Lung (tissue), 12 donors: ENCODE data around the gene FAHD2B. TPM values are rescaled to one million over a fixed set of nuclear protein-coding genes. Genes with fewer than 3 reads are reported as not detected.
"Not testable (repeated sequence)": the region's sequence is repeated elsewhere in the genome, so short reads cannot be mapped to it uniquely, and the experiment has no call there.

Experiments used
- ATAC-seq: fragments of 200-7000 bp; cut with Tn5 transposase; one replicate; pipeline ENCODE4 v1.9.1; 2020; ENCODE audit warnings: moderate number of reproducible peaks; ENCODE audit not compliant: insufficient read depth, low FRiP score
- DNase-seq, 3 donors: peaks; one replicate each; pipeline ENCODE4 v3.0.0-alpha.2; 2013 to 2017
- H3K27ac ChIP-seq, 2 donors: one replicate each; pipeline ENCODE4 v1.5.1; 2013; ENCODE audit warnings: mild to moderate bottlenecking in 2 of 2, moderate library complexity in 2 of 2, control low read depth in 1 of 2, inconsistent platforms in 1 of 2, low read depth in 1 of 2, low read length in 1 of 2
- H3K27me3 ChIP-seq, 3 donors: one replicate each; pipeline ENCODE4 v1.5.1; 2013; ENCODE audit warnings: low read length in 2 of 3; ENCODE audit not compliant: control insufficient read depth in 3 of 3, insufficient read depth in 3 of 3
- H3K36me3 ChIP-seq, 4 donors: one replicate each; pipeline ENCODE4 v1.5.1; 2013; ENCODE audit warnings: low read length in 4 of 4, mild to moderate bottlenecking in 1 of 4, moderate library complexity in 1 of 4; ENCODE audit not compliant: control insufficient read depth in 4 of 4, insufficient read depth in 4 of 4
- H3K4me1 ChIP-seq, 5 donors: one replicate each; pipeline ENCODE4 v1.5.1; 2013; ENCODE audit warnings: low read length in 5 of 5, mild to moderate bottlenecking in 2 of 5, moderate library complexity in 1 of 5; ENCODE audit not compliant: control insufficient read depth in 5 of 5, insufficient read depth in 5 of 5
- H3K4me3 ChIP-seq: one replicate; pipeline ENCODE4 v1.5.1; 2013; ENCODE audit warnings: mild to moderate bottlenecking, control low read depth, moderate library complexity
- H3K9ac ChIP-seq, 2 donors: one replicate each; pipeline ENCODE4 v1.5.1; 2013; ENCODE audit warnings: low read length in 2 of 2, control low read depth in 1 of 2; ENCODE audit not compliant: insufficient read depth in 1 of 2
- H3K9me3 ChIP-seq, 4 donors: one replicate each; pipeline ENCODE4 v1.5.1; 2013; ENCODE audit warnings: low read length in 3 of 4, mild to moderate bottlenecking in 1 of 4, moderate library complexity in 1 of 4; ENCODE audit not compliant: control insufficient read depth in 4 of 4, insufficient read depth in 3 of 4
- CTCF ChIP-seq: IDR thresholded peaks from 2 replicates; pipeline ENCODE4 v1.5.1; 2012; ENCODE audit warnings: mild to moderate bottlenecking; ENCODE audit errors: control extremely low read depth, extremely low read depth
- WGBS, 2 donors: extraction: QIAGEN DNeasy Blood & Tissue Kit; methylation state at CpG; one replicate each; pipeline ENCODE4 v1.1.7; 2013; 5-methylcytosine and 5-hydroxymethylcytosine counted together
- polyA plus RNA-seq, 2 donors: library from polyadenylated mRNA; stranded (reverse); fragments of 200-250 nt; gene quantifications; one replicate each; pipeline ENCODE4 v1.2.1, GENCODE V29; 2013
- total RNA-seq, 2 donors: library from RNA; depleted of rRNA in 1 of 2; stranded (reverse); fragments of >200 nt in 1 of 2; gene quantifications; one replicate each; pipeline ENCODE4 v1.2.1, GENCODE V29; 2014 to 2021
- donor health status: control.
- donor health status: control.
- donor health status: Bipolar disorder and iron deficiency.
- donor health status: healthy.
- donor health status: DM: yes; HTN: yes; CAD: no.

FAHD2B gene
- total and polyA plus RNA-seq, 4 donors, result 6.5 to 14.4 (median 10.2) TPM

GRCh38 chr2:97068074-97068473, 26.6 kb downstream of the FAHD2B start:
- Histone ChIP-seq H3K9me3 (peaks cover 0 to 3% (median 0%) of the 10 kb centered on the region in 4 donors), H3K4me3 (no peak overlapping the region), H3K9ac (no peak overlapping the region), H3K27ac (no peak overlapping the region), H3K4me1 (no peaks in the 10 kb centered on the region), H3K27me3 (no peaks in the 10 kb centered on the region), H3K36me3 (no peaks in the 10 kb centered on the region)
- ATAC-seq (no peak), DNase-seq (no peak)
- no peak for TF ChIP-seq CTCF
- 81 to 88% methylated on average over 1 of the region's 1 CpG for WGBS, 2 donors

GRCh38 chr2:97067279-97068004, 27.2 kb downstream of the FAHD2B start:
- DNase-seq, result no peak
- Histone ChIP-seq H3K27me3 (no peaks in the 10 kb centered on the region), H3K4me3 (no peak overlapping the region), H3K27ac (no peak overlapping the region), H3K4me1 (no peaks in the 10 kb centered on the region), H3K9ac (no peak overlapping the region), H3K9me3 (peaks cover 0 to 3% (median 0%) of the 10 kb centered on the region in 4 donors), H3K36me3 (no peaks in the 10 kb centered on the region)
- WGBS, 2 donors, result 86 to 92% methylated on average over 5 of the region's 5 CpGs
- TF ChIP-seq CTCF, result no peak
- no peak for ATAC-seq

DNA sequence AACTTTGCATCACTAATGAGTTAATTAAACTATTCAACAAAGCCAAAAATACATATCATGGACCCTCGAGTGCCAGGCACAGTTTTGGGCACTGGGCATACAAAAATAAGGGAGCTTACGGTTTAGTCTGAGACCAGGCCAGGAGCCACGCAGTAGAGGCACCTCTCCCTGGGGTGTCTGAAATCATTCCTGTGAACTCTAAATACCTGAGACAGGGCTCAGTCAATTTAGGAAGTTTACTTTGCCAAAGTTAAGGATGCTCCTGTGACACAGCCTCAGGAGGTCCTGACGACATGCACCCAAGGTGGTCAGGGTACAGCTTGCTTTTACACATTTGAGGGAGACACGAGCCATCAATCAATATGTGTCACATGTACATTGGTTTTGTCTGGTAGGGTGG, 28.7 kb downstream of the FAHD2B start:
- 73 to 80% methylated on average over 5 of the region's 5 CpGs for WGBS, 2 donors

DNA sequence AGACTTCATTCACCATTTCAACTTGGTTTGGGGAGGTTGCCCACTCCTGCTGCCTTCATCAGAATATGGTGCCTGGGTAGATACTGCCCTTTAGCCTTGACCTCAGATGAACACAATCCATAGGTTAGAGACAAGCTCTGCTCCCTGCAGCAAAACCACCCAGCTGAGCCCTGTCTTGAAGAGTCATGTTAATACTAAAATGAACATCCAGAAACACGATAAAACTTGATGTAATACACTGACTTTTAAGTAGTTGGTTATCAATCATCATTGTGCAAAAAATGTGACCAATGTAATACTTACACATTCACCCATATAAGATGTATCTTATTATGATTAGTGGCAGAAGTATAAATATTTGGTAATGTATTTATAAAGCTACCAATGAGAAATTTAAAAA, 32.7 kb downstream of the FAHD2B start:
- not testable (repeated sequence) for H3K9ac ChIP-seq, H3K9me3 ChIP-seq, H3K4me3 ChIP-seq, H3K36me3 ChIP-seq, H3K4me1 ChIP-seq, ATAC-seq, DNase-seq, H3K27ac ChIP-seq, H3K27me3 ChIP-seq
- 71 to 91% methylated on average over 1 of the region's 1 CpG for WGBS, 2 donors

More for the DNA sequence above, 28.7 kb downstream of the FAHD2B start:
- not testable (repeated sequence) for H3K36me3 ChIP-seq, H3K27ac ChIP-seq, H3K27me3 ChIP-seq, H3K9ac ChIP-seq, H3K9me3 ChIP-seq, DNase-seq, H3K4me1 ChIP-seq, ATAC-seq, H3K4me3 ChIP-seq

GRCh38 chr2:97059782-97060181, 34.9 kb downstream of the FAHD2B start:
- not testable (repeated sequence) for ATAC-seq, H3K4me3 ChIP-seq, DNase-seq, H3K27me3 ChIP-seq, H3K9ac ChIP-seq, H3K9me3 ChIP-seq, H3K36me3 ChIP-seq, H3K27ac ChIP-seq, H3K4me1 ChIP-seq
- 57 to 68% methylated on average over 6 to 7 of the region's 7 CpGs for WGBS, 2 donors

DNA sequence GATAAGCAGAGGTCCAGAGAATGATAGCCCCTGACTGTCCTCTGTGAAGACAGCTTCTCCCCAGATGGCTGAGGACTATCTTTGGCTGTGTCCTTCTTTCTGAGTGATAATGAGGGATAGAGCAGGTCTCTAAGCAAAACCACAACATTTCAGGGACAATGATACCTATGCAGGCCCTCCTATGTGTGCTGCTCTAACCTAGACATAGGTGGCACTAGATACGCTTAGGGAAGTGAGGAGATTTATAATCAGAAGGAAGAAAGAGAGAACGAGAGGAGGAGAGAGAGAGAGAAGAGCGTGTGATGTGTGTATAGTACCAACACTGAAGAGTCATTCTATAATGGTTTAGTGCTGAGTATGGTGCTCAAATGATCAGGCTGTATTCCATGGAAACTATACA, 38.5 kb downstream of the FAHD2B start:
- H3K4me3 ChIP-seq, H3K27ac ChIP-seq, H3K9ac ChIP-seq, H3K36me3 ChIP-seq, H3K27me3 ChIP-seq, H3K4me1 ChIP-seq, ATAC-seq, H3K9me3 ChIP-seq, DNase-seq: not testable (repeated sequence)
- WGBS, 2 donors, result 74 to 79% methylated on average over 3 of the region's 3 CpGs

GRCh38 chr2:97050032-97050431, 44.6 kb downstream of the FAHD2B start:
- H3K9ac ChIP-seq, H3K4me1 ChIP-seq, H3K27ac ChIP-seq, DNase-seq, H3K36me3 ChIP-seq, H3K27me3 ChIP-seq, H3K9me3 ChIP-seq, H3K4me3 ChIP-seq, ATAC-seq: not testable (repeated sequence)
- 69 to 70% methylated on average over 2 of the region's 2 CpGs for WGBS, 2 donors
